ENCODE data around the gene MMP19. TPM values are rescaled to one million over a fixed set of nuclear protein-coding genes. Genes with fewer than 3 reads are reported as not detected.

The MMP19 gene
- total RNA-seq, 2 donors from 2014 or later = 72.9 to 85.0 TPM

DNA sequence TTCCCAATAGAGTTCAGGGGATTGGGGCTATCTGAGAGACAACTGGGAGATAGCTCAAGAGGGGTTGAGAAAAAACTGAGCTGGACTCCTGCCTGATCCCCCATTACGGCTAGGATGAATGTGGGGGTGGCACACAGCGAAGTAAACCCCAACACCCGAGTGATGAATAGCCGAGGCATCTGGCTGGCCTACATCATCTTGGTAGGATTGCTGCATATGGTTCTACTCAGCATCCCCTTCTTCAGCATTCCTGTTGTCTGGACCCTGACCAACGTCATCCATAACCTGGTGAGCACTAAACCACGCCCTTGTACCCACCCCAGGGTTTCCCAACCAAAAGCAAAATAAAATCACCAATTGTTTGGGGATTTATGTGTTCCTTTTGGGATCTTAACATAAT is 23.9 kb downstream of the MMP19 start:
- Histone ChIP-seq H3K4me1 (ENCODE audit: control insufficient read depth in 1 of 2, low read depth in 2 of 2) (peaks cover 28 to 35% of the 10 kb centered on the region in 2 donors), H3K9me3 (no peaks in the 10 kb centered on the region), H3K36me3 (peaks cover 22% of the 10 kb centered on the region), H3K27ac (peak overlapping the region; percentile 30 to 70), H3K27me3 (replicated peaks; ENCODE audit: insufficient read depth) (no peaks in the 10 kb centered on the region), H3K4me3 (peak overlapping the region; percentile 96)
- TF ChIP-seq, protein P1, sequence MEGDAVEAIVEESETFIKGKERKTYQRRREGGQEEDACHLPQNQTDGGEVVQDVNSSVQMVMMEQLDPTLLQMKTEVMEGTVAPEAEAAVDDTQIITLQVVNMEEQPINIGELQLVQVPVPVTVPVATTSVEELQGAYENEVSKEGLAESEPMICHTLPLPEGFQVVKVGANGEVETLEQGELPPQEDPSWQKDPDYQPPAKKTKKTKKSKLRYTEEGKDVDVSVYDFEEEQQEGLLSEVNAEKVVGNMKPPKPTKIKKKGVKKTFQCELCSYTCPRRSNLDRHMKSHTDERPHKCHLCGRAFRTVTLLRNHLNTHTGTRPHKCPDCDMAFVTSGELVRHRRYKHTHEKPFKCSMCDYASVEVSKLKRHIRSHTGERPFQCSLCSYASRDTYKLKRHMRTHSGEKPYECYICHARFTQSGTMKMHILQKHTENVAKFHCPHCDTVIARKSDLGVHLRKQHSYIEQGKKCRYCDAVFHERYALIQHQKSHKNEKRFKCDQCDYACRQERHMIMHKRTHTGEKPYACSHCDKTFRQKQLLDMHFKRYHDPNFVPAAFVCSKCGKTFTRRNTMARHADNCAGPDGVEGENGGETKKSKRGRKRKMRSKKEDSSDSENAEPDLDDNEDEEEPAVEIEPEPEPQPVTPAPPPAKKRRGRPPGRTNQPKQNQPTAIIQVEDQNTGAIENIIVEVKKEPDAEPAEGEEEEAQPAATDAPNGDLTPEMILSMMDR (IDR thresholded peaks at IDR 0.05) = no peak
- ATAC-seq (ENCODE audit: insufficient number of reproducible peaks, low FRiP score, low read depth) = no peak
- DNase-seq (ENCODE audit: low spot score) = no peak

DNA sequence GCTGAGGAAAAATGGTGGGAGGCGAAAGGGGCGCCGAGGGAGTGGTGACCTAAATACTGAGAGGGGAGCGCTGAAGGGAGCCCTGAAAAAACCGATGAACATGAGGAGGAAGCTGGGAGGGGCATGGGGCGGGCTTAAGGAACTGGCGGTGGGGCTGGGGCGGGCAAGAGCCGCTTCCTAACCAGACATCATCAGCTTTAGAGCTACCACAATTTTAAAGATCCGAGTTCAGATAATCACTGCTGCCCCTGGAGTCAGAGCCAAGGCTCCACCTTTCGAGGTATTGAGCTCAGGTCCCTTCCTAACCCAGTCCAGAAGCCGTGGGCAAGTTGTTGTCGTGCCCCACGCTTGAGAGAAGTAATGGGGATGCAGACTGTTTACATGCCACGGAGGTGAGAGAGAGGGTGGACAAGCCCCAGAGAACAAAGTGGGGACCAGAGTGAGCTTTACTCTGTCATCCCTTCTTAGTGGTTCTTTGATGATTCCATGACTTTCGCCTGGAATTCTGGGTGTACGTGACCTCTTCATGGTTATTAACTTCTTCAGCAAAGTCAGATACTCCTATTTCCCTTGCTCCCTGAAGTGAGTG is 24.5 kb downstream of the MMP19 start:
- ATAC-seq (ENCODE audit: insufficient number of reproducible peaks, low FRiP score, low read depth) (peak; percentile 36), DNase-seq (ENCODE audit: low spot score) (no peak)
- TF ChIP-seq, protein P1 (IDR thresholded peaks at IDR 0.05) = no peak
- peaks cover 26% of the 10 kb centered on the region for H3K36me3 ChIP-seq
- H3K4me1 ChIP-seq (ENCODE audit: control insufficient read depth in 1 of 2, low read depth in 2 of 2) = peaks cover 28 to 36% of the 10 kb centered on the region in 2 donors
- H3K27ac ChIP-seq = peak overlapping the region; percentile 30 to 70
- peak overlapping the region; percentile 96 for H3K4me3 ChIP-seq
- no peaks in the 10 kb centered on the region for H3K27me3 ChIP-seq (replicated peaks; ENCODE audit: insufficient read depth)
- H3K9me3 ChIP-seq = no peaks in the 10 kb centered on the region

DNA sequence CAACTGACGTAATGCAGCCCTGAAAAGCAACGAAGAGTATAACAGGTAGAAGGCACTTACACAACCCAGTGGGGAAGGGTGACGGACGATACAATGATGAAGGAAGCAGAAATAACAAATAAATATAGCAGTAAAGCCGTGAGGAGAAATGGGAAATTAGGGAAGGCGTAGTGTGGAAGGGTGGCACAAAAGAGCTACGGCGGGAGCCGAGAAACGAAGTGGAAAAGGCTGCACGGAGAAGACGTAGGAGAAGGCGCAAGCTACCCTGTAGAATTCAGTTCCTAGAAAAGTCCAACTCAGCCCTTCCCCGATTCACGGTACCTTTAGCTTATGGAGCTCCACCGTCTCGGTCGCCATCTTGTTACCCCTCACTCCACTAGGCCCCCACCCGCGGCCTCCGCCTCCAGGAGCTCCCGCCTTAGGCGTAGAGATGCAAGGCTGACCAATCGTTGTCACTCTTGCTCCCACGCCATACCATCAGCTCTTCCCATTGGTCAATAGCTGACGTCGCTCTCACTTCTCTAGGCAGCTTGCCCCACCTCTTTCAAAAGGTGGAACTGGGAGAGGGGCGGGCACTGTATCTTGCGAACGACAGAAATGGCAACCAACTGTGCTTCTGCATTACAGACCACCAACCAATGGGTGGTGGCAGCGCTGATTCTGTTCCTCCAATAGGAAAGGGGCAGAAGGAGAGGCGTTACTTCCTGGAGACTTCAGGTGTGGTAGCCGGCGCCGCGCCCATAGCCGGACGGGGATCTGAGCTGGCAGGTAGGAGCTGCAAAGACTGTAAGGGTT is 25.2 kb downstream of the MMP19 start, which contains the start of the genes ORMDL2 and SARNP:
Gene ORMDL2 (plus strand): TSS at position 697 of the 795 bp plus-strand sequence. CDS start 959 bp downstream, outside the sequence.
Gene SARNP (minus strand): TSS at position 380 of the 795 bp plus-strand sequence. CDS start 23 bp downstream, at position 357.
- H3K27ac ChIP-seq = peak within 1 kb of the TSS; percentile 91
- DNase-seq (ENCODE audit: low spot score) (peak; percentile 98), ATAC-seq (ENCODE audit: insufficient number of reproducible peaks, low FRiP score, low read depth) (peak; percentile 100)
- TF ChIP-seq, protein P1 (IDR thresholded peaks at IDR 0.05) = no peak
- H3K27me3 ChIP-seq (replicated peaks; ENCODE audit: insufficient read depth) = no peaks in the 10 kb centered on the region
- H3K4me1 ChIP-seq (ENCODE audit: control insufficient read depth in 1 of 2, low read depth in 2 of 2) = peaks cover 28 to 39% of the 10 kb centered on the region in 2 donors
- peak within 1 kb of the TSS; percentile 96 for H3K4me3 ChIP-seq
- peaks cover 27% of the 10 kb centered on the region for H3K36me3 ChIP-seq
- no peaks in the 10 kb centered on the region for H3K9me3 ChIP-seq

DNA sequence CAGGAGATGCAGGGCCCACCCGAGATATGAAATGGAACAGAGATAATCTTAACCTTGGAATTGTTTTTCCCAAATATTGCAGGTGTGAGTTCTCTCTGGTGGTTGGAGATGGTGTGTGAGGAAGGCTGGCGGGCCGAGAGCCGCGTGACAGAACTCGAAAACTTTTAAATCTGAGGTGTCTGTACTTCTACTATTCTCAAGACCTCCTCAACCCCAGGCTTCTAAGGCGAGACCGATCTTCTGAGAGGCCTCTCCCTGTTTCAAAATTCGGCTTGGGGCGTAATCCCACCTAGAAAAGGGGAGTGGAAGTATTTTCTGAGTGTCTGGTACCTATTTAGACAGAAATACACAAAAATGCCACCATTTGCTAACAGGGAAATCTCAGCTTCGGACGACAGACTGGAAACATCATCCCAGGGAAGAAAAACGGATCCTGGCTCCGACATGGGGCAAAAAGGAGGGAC is 25.8 kb downstream of the MMP19 start:
- TF ChIP-seq, protein P1 (IDR thresholded peaks at IDR 0.05) = no peak
- Histone ChIP-seq H3K4me1 (ENCODE audit: control insufficient read depth in 1 of 2, low read depth in 2 of 2) (peaks cover 28 to 45% of the 10 kb centered on the region in 2 donors), H3K4me3 (peak overlapping the region; percentile 96), H3K9me3 (no peaks in the 10 kb centered on the region), H3K36me3 (peaks cover 23% of the 10 kb centered on the region), H3K27ac (peak overlapping the region; percentile 91), H3K27me3 (replicated peaks; ENCODE audit: insufficient read depth) (no peaks in the 10 kb centered on the region)
- no peak for DNase-seq (ENCODE audit: low spot score)
- no peak for ATAC-seq (ENCODE audit: insufficient number of reproducible peaks, low FRiP score, low read depth)

DNA sequence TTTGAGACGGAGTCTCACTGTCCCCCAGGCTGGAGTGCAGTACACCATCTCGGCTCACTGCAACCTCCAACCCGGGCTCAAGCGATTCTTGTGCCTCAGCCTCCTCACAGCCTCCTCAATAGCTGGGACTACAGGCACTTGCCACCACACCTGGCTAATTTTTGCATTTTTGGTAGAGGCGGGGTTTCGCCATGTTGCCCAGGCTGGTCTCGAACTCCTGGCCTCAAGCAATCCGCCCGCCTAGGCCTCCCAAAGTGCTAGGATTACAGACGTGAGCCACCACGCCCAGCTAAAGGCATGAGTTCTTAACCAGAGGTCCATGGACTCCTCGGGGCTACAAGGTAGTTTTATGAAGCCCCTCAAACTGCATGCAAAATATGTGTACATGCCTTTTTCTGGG is 27.3 kb downstream of the MMP19 start:
- Histone ChIP-seq H3K27me3 (replicated peaks; ENCODE audit: insufficient read depth) (no peaks in the 10 kb centered on the region), H3K36me3 (peaks cover 21% of the 10 kb centered on the region), H3K9me3 (no peaks in the 10 kb centered on the region), H3K4me3 (peak overlapping the region; percentile 96), H3K4me1 (ENCODE audit: control insufficient read depth in 1 of 2, low read depth in 2 of 2) (peaks cover 28 to 49% of the 10 kb centered on the region in 2 donors), H3K27ac (no peak overlapping the region)
- ATAC-seq (ENCODE audit: insufficient number of reproducible peaks, low FRiP score, low read depth) (no peak), DNase-seq (ENCODE audit: low spot score) (no peak)
- TF ChIP-seq, protein P1 (IDR thresholded peaks at IDR 0.05) = no peak

Measured in thoracic aorta (tissue), 2 donors.